Spleen (tissue), 7 donors: ENCODE results near the gene CMSS1.

ENCODE experiments used
- CTCF ChIP-seq, 11 experiments: fragments of 200-600 bp in 7 of 11; fragments of 450-650 bp in 4 of 11; sonication (generic) in 4 of 11; IDR thresholded peaks in 8 of 11; conservative IDR thresholded peaks in 3 of 11; 1 replicate in 7 of 11; 2 replicates in 4 of 11; pipeline versions ENCODE4 v1.4.0 to v1.8.0; 2016 to 2021; ENCODE audit warnings: antibody characterized with exemption in 11 of 11, inconsistent platforms in 4 of 11, mild to moderate bottlenecking in 1 of 11
- POLR2A ChIP-seq, 3 donors: fragments of 450-650 bp; IDR thresholded peaks; one replicate each; pipeline ENCODE4 v1.5.1; 2017; ENCODE audit warnings: antibody characterized with exemption in 3 of 3, mild to moderate bottlenecking in 1 of 3
- donor health status: DM: no; HTN: no; CAD: no; lungs with moderate emphysema.
- donor health status: DM: no; HTN: no; CAD: no.
- donor health status: DM: no; HTN: no; CAD: no.

GRCh38 chr3:100060685-100061484 is 243.2 kb downstream of the CMSS1 start:
- TF ChIP-seq CTCF (IDR thresholded peaks at IDR 0.05 in 8 of 11, conservative IDR thresholded peaks at IDR 0.05 in 3 of 11) (no peak), POLR2A (IDR thresholded peaks at IDR 0.05) (no peak)
